Limb (tissue), 2 donors: ENCODE measurements around the gene SGCD.
A peak's percentile ranks its signal among the peaks of the same experiment; 100 is the strongest.

Experiments used
- DNase-seq, 2 donors: peaks; one replicate each; pipeline ENCODE4 v3.0.0-alpha.2; 2016; ENCODE audit errors: extremely low spot score in 2 of 2

The SGCD gene

GRCh38 chr5:156400231-156400986 lies 73.4 kb downstream of the SGCD start:
- peak in 1 of 2 donors; percentile 88 for DNase-seq

GRCh38 chr5:156401804-156402203 lies 74.8 kb downstream of the SGCD start:
- DNase-seq: no peak

DNA sequence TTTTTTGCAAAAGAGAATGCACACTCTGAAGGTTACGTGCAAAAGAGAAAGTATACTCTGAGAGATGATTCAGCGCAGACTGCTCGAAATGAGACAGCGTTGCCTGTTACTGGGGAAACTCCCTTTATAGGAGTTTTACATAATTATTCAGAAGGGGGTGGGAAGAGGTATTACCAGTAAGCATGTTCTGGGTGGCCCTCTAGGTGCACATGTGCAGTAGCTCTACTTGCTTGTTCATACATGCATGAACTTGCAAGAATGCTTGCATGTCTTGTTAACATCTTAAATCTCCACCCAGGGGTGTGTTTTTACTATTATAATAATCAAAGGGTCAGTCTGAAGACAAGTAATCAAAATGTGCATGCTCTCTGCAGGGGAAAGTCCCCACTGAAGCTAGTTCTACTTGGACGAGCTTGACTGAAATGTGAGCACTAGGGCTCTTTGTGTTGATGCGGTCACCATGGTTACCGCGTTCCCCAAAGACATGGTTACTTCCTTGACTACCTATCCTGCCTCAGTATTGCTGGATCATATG lies 75.5 kb downstream of the SGCD start:
- DNase-seq: peak; percentile 55 to 72

- no peak for DNase-seq
These were observed 79.0 kb downstream of the SGCD start for GRCh38 chr5:156405988-156406387.

- DNase-seq: no peak
These were observed 80.3 kb downstream of the SGCD start for GRCh38 chr5:156407251-156407650.

DNA sequence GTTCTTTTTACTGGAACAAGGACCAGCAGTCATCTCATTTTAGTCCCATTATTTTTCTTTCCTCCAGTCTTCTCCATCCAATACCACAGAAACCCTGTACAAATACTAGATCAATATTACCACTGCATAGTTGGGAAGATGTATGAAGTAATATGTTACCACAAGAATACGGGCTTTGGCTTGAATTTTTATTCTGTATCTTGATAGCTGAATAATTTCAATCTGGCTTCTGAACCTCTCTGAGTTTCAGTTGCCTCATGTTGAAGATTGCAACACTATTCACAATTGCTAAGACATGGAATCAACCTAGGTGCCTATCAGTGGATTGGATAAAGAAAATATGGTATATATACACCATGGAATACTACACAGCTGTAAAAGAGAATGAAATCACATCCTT lies 82.9 kb downstream of the SGCD start:
- DNase-seq: no peak

GRCh38 chr5:156411185-156411613 lies 84.2 kb downstream of the SGCD start:
- DNase-seq: peak; percentile 45 to 78

GRCh38 chr5:156411957-156412356 lies 85.0 kb downstream of the SGCD start:
- no peak for DNase-seq

GRCh38 chr5:156414391-156414790 lies 87.4 kb downstream of the SGCD start:
- no peak for DNase-seq

DNA sequence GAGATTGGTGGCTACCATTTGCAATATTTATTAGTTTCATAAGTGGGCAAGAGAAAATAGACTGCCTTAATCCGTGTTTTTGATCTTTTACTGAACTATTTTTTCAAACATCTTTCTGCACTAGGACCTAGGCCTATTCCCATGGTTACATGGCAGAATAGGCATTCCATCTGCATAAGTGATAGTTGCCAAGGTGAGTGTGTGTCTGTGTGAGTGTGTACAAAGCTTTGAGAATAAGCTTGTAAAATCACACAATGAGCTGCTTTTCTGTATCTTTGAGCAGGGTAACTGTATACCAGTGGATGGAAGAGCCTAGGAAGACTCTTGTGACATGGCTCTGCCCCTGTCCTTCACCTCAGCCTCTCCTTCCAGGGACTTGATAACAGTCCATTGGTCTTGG lies 92.7 kb downstream of the SGCD start:
- no peak for DNase-seq

DNA sequence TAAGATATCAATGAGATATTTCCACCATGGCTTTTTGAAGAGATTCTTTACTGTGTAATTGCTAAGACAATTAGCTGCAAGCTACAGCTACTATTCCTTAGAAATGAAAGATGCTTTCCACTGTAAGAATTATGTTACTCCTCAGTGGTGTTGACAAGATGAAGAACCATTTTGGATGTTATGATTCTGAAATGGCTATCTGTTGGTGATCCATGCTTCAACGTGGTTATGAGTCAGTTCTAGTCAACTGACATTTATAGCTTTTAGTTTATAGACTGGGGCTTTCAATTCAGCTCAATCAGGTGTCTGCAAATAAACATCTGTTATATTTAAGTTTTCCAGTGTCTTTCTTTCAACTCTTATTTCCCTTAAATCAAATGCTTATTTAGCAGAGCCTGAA lies 93.7 kb downstream of the SGCD start:
- no peak for DNase-seq

GRCh38 chr5:156421798-156422197 lies 94.8 kb downstream of the SGCD start:
- DNase-seq: no peak

GRCh38 chr5:156423597-156423996 lies 96.6 kb downstream of the SGCD start:
- no peak for DNase-seq

GRCh38 chr5:156427315-156427714 lies 100.4 kb downstream of the SGCD start:
- no peak for DNase-seq

DNA sequence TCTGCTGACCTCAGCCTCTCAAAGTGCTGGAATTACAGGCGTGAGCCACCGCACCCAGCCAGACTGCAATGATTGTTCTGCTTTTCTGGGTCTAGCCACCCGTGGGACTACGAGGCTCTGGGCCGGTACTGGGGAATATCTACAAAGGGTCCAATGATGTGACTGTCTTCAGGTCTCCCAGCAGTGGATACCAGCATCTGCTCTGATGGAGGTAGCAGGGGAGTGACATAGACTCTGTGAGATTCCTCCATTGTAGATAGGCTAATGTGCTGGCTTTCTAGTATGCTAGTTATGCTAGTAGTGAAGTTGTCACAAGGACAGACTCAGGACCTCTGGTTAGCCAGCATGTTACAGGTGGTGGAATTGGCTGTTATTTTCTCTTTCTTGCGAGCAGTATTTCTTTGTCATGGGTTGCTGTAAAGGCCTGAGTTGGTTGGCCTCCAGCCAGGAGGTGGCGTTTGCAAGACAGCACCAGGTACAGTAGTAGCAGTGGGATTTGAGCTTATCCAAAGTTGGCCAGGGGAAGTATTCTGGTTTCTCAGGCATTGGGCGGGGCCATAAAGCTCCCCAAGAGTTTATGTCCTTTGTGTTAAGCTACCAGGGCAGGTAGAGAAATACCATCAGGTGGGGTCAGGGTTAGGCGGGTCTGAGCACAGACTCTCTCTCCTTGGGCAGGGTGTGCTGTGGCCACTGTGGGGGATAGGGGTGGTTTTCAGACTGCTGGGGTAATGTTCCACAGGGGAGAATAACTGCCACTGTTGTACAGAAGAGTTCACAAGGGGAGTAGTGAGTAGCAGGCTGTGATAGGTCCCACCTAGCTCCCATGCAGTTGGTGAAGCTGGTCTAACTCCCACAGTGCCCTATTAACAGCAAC lies 105.2 kb downstream of the SGCD start:
- no peak for DNase-seq

DNA sequence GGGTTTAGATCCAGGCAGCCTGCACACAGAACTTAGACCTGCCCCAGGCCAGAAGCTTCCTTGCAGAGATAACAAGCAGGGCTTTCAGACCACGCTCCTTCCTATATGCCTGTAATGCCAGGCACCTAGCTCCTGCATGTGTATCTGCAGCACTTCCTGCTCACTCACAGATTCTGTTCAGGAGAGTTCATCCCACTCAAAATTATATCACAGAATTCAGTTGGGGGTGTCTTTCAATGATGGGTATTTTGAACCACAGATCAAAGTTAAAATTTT lies 105.8 kb downstream of the SGCD start:
- no peak for DNase-seq

- no peak for DNase-seq
These were observed 107.5 kb downstream of the SGCD start for GRCh38 chr5:156434471-156434870.

DNA sequence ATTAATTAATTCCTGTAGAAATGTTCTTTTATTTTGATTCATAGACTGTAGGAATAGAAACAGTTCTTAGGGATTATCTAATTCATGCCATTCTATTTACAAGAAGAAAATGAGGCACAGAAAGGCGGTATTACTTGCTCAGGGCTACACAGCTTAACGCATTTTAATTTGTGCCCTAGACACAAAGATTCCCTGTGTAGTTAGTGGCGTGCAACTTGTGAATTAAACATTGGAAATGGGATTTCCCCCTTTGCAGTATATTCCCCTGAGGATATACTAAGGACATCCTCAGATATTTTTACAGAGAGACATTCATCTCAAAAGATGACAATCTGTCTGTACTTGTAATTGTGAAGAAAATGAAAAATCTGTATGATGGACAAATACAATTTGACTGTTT lies 108.1 kb downstream of the SGCD start:
- DNase-seq: no peak

DNA sequence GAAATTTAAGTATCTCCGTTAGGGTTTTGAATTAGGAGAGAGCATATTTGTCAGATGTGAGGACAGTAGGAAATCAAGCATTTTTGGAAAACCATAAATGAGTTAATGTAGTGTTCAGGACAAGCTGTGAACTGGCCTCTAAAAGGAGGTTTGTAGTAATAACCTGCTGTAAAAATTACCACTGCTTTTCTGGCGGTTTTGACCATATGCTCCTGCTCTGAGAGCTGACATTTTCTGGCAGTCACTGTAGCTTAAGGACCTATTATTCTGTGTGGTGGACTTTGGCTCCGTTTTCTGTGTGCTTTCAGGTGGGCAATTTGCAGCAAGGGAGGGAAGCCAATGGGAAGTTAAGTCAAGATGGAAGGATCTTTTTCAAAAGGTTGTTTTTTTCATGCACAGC lies 111.1 kb downstream of the SGCD start:
- DNase-seq: no peak

GRCh38 chr5:156444753-156445291 lies 117.9 kb downstream of the SGCD start:
- no peak for DNase-seq

GRCh38 chr5:156446526-156446925 lies 119.6 kb downstream of the SGCD start:
- no peak for DNase-seq

DNA sequence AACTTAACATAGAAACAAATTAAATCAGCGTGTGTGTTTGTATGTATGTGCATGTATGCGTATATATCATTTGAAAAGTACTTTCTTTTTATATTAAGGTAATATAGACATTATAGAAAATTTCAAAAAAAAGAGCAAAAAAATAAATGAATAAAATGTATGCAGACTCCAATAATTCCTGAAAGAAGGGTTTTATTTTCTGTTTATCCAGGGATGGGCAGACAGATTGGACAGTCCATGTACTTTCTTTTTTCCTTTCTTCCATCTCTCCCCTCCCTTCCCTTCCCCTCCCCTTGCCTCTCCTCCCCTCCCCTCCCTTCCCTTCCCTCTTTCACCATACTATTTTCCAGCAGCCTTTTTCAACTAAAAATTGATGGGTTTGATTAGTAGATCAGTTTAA lies 123.8 kb downstream of the SGCD start:
- DNase-seq: no peak
